H9 (cell line): ENCODE measurements around the gene FBLN2. TPM values are rescaled to one million over a fixed set of nuclear protein-coding genes. Genes with fewer than 3 reads are reported as not detected.

Experiments used
- DNase-seq: peaks from one replicate; pipeline ENCODE4 v3.0.0-alpha.2; 2017
- H2AFZ ChIP-seq: one replicate; pipeline ENCODE4 v1.6.1; 2013; ENCODE audit warnings: mild to moderate bottlenecking, low read length, control low read depth, moderate library complexity
- H2AK5ac ChIP-seq: 2 replicates; pipeline ENCODE4 v1.6.1; 2013; ENCODE audit warnings: low read length, control low read depth, mixed read lengths; ENCODE audit not compliant: insufficient read length
- H2BK120ac ChIP-seq: one replicate; pipeline ENCODE4 v1.6.1; 2013; ENCODE audit warnings: low read depth, mild to moderate bottlenecking, low read length, control low read depth, inconsistent platforms; ENCODE audit not compliant: poor library complexity, severe bottlenecking
- H2BK12ac ChIP-seq: 2 replicates; pipeline ENCODE4 v1.6.1; 2013; ENCODE audit warnings: low read length, control low read depth, mixed read lengths, low read depth; ENCODE audit not compliant: insufficient read length
- H2BK15ac ChIP-seq: 2 replicates; pipeline ENCODE4 v1.6.1; 2013; ENCODE audit warnings: low read depth, low read length, control low read depth
- H2BK20ac ChIP-seq: one replicate; pipeline ENCODE4 v1.6.1; 2013; ENCODE audit warnings: low read depth, mild to moderate bottlenecking, low read length, control low read depth, inconsistent platforms; ENCODE audit not compliant: poor library complexity, severe bottlenecking
- H2BK5ac ChIP-seq: 2 replicates; pipeline ENCODE4 v1.6.1; 2013; ENCODE audit warnings: low read length, control low read depth, mixed read lengths; ENCODE audit not compliant: insufficient read length
- H3K14ac ChIP-seq: 2 replicates; pipeline ENCODE4 v1.6.1; 2013; ENCODE audit warnings: low read length, control low read depth; ENCODE audit not compliant: insufficient read depth
- H3K18ac ChIP-seq: 2 replicates; pipeline ENCODE4 v1.6.1; 2013; ENCODE audit warnings: low read depth, mild to moderate bottlenecking, mixed read lengths, low read length, control low read depth; ENCODE audit not compliant: insufficient read length
- H3K23ac ChIP-seq: 2 replicates; pipeline ENCODE4 v1.6.1; 2013; ENCODE audit warnings: low read length, control low read depth, mixed read lengths, low read depth; ENCODE audit not compliant: insufficient read length
- H3K23me2 ChIP-seq: 2 replicates; pipeline ENCODE4 v1.6.1; 2013; ENCODE audit warnings: low read depth, mild to moderate bottlenecking, mixed read lengths, low read length, control low read depth; ENCODE audit not compliant: insufficient read length, poor library complexity, severe bottlenecking
- H3K27ac ChIP-seq: 2 replicates; pipeline ENCODE4 v1.5.1; 2013; ENCODE audit warnings: low read length, control low read depth, mixed read lengths, low read depth; ENCODE audit not compliant: insufficient read length
- H3K27me3 ChIP-seq: 2 replicates; pipeline ENCODE4 v1.6.1; 2013; ENCODE audit warnings: low read length, control low read depth, inconsistent platforms; ENCODE audit not compliant: insufficient read depth
- H3K4ac ChIP-seq: 2 replicates; pipeline ENCODE4 v1.6.1; 2013; ENCODE audit warnings: low read depth, mild to moderate bottlenecking, control low read depth, inconsistent platforms, low read length, moderate library complexity
- H3K4me1 ChIP-seq: 2 replicates; pipeline ENCODE4 v1.6.1; 2013; ENCODE audit warnings: low read length, control low read depth, inconsistent platforms; ENCODE audit not compliant: insufficient read depth
- H3K4me2 ChIP-seq: 2 replicates; pipeline ENCODE4 v1.6.1; 2013; ENCODE audit warnings: low read length, control low read depth, mixed read lengths; ENCODE audit not compliant: insufficient read length, insufficient read depth
- H3K56ac ChIP-seq: 2 replicates; pipeline ENCODE4 v1.6.1; 2013; ENCODE audit warnings: low read depth, mild to moderate bottlenecking, mixed read lengths, low read length, control low read depth; ENCODE audit not compliant: insufficient read length
- H3K79me1 ChIP-seq: 2 replicates; pipeline ENCODE4 v1.6.1; 2013; ENCODE audit warnings: low read depth, mild to moderate bottlenecking, moderate library complexity, low read length, control low read depth, inconsistent platforms; ENCODE audit not compliant: insufficient read depth, poor library complexity, severe bottlenecking
- H3K79me2 ChIP-seq: 2 replicates; pipeline ENCODE4 v1.6.1; 2013; ENCODE audit warnings: low read length, control low read depth, inconsistent platforms; ENCODE audit not compliant: insufficient read depth
- H3K9ac ChIP-seq: 2 replicates; pipeline ENCODE4 v1.6.1; 2013; ENCODE audit warnings: low read length, control low read depth, mixed read lengths; ENCODE audit not compliant: insufficient read length; ENCODE audit errors: extremely low read depth
- H3K9me3 ChIP-seq: one replicate; pipeline ENCODE4 v1.6.1; 2013; ENCODE audit warnings: low read depth, low read length, inconsistent platforms; ENCODE audit not compliant: control insufficient read depth
- H3T11ph ChIP-seq: one replicate; pipeline ENCODE4 v1.6.1; 2013; ENCODE audit warnings: mild to moderate bottlenecking, low read length, control low read depth, inconsistent platforms
- H4K20me1 ChIP-seq: one replicate; pipeline ENCODE4 v1.6.1; 2013; ENCODE audit not compliant: control insufficient read depth, insufficient read length, insufficient read depth
- H4K5ac ChIP-seq: 2 replicates; pipeline ENCODE4 v1.6.1; 2013; ENCODE audit warnings: low read depth, mild to moderate bottlenecking, mixed read lengths, low read length, control low read depth; ENCODE audit not compliant: insufficient read length
- H4K8ac ChIP-seq: replicated peaks from 2 replicates; pipeline ENCODE4 v1.6.1; 2013; ENCODE audit warnings: low read length, control low read depth, mixed read lengths, low read depth; ENCODE audit not compliant: insufficient read length
- H4K91ac ChIP-seq: 2 replicates; pipeline ENCODE4 v1.6.1; 2013; ENCODE audit warnings: low read depth, mild to moderate bottlenecking, moderate library complexity, mixed read lengths, low read length, control low read depth; ENCODE audit not compliant: insufficient read length
- H3K27ac Mint-ChIP-seq, 3 experiments: 2 replicates in 2 of 3; 3 replicates in 1 of 3; pipeline ENCODE4 v1.8.0; 2020 to 2021; ENCODE audit warnings: mixed read lengths in 3 of 3, mild to moderate bottlenecking in 1 of 3, moderate library complexity in 1 of 3
- H3K27me3 Mint-ChIP-seq: 2 replicates; pipeline ENCODE4 v1.8.0; 2021; ENCODE audit warnings: low read depth, mild to moderate bottlenecking, moderate library complexity, mixed read lengths
- H3K36me3 Mint-ChIP-seq, 3 experiments: 2 replicates in 2 of 3; 3 replicates in 1 of 3; pipeline ENCODE4 v1.8.0; 2020 to 2021; ENCODE audit warnings: low read depth in 3 of 3, mixed read lengths in 3 of 3; ENCODE audit not compliant: insufficient read depth in 1 of 3
- H3K4me1 Mint-ChIP-seq, 2 experiments: 2 replicates each; pipeline ENCODE4 v1.8.0; 2020; ENCODE audit warnings: mixed read lengths in 2 of 2
- H3K4me3 Mint-ChIP-seq, 2 experiments: 2 replicates in 1 of 2; 3 replicates in 1 of 2; pipeline ENCODE4 v1.8.0; 2020 to 2021; ENCODE audit warnings: mild to moderate bottlenecking in 2 of 2, mixed read lengths in 2 of 2, moderate library complexity in 1 of 2
- H3K9me3 Mint-ChIP-seq, 2 experiments: 2 replicates in 1 of 2; 3 replicates in 1 of 2; pipeline ENCODE4 v1.8.0; 2020; ENCODE audit warnings: mild to moderate bottlenecking in 2 of 2, mixed read lengths in 2 of 2, moderate library complexity in 1 of 2
- WGBS: extraction: QIAGEN DNeasy Blood & Tissue Kit; methylation state at CpG from one replicate; pipeline ENCODE4 v1.1.7; 2013; ENCODE audit warnings: missing lambda C conversion rate, low lambda C conversion rate, mixed read lengths; ENCODE audit not compliant: insufficient read length; ENCODE audit errors: extremely low coverage; 5-methylcytosine and 5-hydroxymethylcytosine counted together
- total RNA-seq: library from RNA; stranded (reverse); gene quantifications from 2 replicates; pipeline ENCODE4 v1.2.1, GENCODE V29; 2021
- TF ChIP-seq, protein P1 (sequence below): fragments of 200-600 bp; sonication (generic); conservative IDR thresholded peaks from 3 replicates; pipeline ENCODE4 v1.8.0; 2021; ENCODE audit warnings: antibody characterized with exemption, mild to moderate bottlenecking

FBLN2 gene
- total RNA-seq, 1 experiment from 2014 or later: 11.8 TPM

DNA sequence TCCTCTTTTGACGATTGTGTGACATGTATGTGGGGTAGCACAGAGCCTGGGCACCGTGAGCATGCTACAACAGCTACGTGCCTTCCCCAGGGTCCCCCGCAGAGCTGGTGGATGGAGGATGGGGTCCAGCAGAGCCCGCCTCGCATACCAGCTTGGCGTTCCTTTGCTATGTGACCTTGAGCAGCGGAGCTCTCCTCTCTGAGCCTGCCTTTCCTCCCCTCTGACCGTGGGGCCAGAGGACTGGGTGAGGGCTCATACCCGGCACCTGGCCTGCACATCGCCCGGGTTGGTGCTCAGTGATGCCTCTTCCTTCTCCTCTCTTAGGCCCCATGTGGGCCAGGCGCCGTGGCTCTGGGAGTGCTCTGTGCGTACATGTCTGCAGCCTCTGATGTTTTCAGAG is 73.4 kb downstream of the FBLN2 start:
- no peak for DNase-seq
- Histone ChIP-seq H3K14ac (no peak overlapping the region), H2AFZ (no peak overlapping the region), H2BK120ac (no peak overlapping the region), H2BK15ac (no peak overlapping the region), H3K79me2 (no peaks in the 10 kb centered on the region), H3K27me3 (no peaks in the 10 kb centered on the region), H2BK12ac (no peak overlapping the region), H4K8ac (no peak overlapping the region), H4K20me1 (no peaks in the 10 kb centered on the region), H3K23ac (no peak overlapping the region), H3K56ac (no peak overlapping the region), H3K9me3 (no peaks in the 10 kb centered on the region), H3T11ph (no peak overlapping the region), H3K4me1 (no peaks in the 10 kb centered on the region), H3K4me2 (no peak overlapping the region), H3K4ac (no peak overlapping the region), H2AK5ac (no peak overlapping the region), H3K27ac (no peak overlapping the region), H3K9ac (no peak overlapping the region), H3K79me1 (no peaks in the 10 kb centered on the region), H4K5ac (no peak overlapping the region), H4K91ac (no peak overlapping the region), H2BK20ac (no peak overlapping the region), H3K23me2 (no peaks in the 10 kb centered on the region), H2BK5ac (no peak overlapping the region), H3K18ac (no peak overlapping the region)
- peak overlapping the region in 2 of 3 experiments; percentile 81 to 82; a peak in 3 of 7 replicates for H3K27ac Mint-ChIP-seq
- H3K27me3 Mint-ChIP-seq: no peaks in the 10 kb centered on the region; the same call in 1 of the 2 replicates
- H3K4me1 Mint-ChIP-seq: peaks cover 3 to 5% of the 10 kb centered on the region in 2 experiments; a peak in 3 of 4 replicates
- no peaks in the 10 kb centered on the region for H3K36me3 Mint-ChIP-seq
- WGBS: no CpG with 5 or more reads among the region's 15 CpGs
- no peaks in the 10 kb centered on the region for H3K9me3 Mint-ChIP-seq
- TF ChIP-seq, protein P1, sequence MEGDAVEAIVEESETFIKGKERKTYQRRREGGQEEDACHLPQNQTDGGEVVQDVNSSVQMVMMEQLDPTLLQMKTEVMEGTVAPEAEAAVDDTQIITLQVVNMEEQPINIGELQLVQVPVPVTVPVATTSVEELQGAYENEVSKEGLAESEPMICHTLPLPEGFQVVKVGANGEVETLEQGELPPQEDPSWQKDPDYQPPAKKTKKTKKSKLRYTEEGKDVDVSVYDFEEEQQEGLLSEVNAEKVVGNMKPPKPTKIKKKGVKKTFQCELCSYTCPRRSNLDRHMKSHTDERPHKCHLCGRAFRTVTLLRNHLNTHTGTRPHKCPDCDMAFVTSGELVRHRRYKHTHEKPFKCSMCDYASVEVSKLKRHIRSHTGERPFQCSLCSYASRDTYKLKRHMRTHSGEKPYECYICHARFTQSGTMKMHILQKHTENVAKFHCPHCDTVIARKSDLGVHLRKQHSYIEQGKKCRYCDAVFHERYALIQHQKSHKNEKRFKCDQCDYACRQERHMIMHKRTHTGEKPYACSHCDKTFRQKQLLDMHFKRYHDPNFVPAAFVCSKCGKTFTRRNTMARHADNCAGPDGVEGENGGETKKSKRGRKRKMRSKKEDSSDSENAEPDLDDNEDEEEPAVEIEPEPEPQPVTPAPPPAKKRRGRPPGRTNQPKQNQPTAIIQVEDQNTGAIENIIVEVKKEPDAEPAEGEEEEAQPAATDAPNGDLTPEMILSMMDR: no peak
- no peak overlapping the region for H3K4me3 Mint-ChIP-seq
